Measurements from ENCODE around the gene CIP2A. TPM values are rescaled to one million over a fixed set of nuclear protein-coding genes. Genes with fewer than 3 reads are reported as not detected.
"Not testable (repeated sequence)": the region's sequence is repeated elsewhere in the genome, so short reads cannot be mapped to it uniquely, and the experiment has no call there.

Gene CIP2A
- polyA plus RNA-seq (2013, experiment 1 of 2), result 36.5 TPM
- 31.0 TPM for polyA plus RNA-seq (2013, experiment 2 of 2)

- peaks cover 19% of the 10 kb centered on the region for H3K4me1 ChIP-seq (ENCODE audit: insufficient read depth, low read length)
- no peaks in the 10 kb centered on the region for H3K27me3 ChIP-seq (ENCODE audit: insufficient read depth, low read length)
- peak within 1 kb of the TSS; percentile 96 for H3K9ac ChIP-seq (ENCODE audit: low read depth, low read length)
- peak within 1 kb of the TSS; percentile 93 for H3K4me3 ChIP-seq (ENCODE audit: low read length)
- H3K27ac ChIP-seq (ENCODE audit: low read depth, low read length), result peak within 1 kb of the TSS; percentile 97
- peaks cover 19% of the 10 kb centered on the region for H3K36me3 ChIP-seq (ENCODE audit: insufficient read depth, low read length)
- H3K9me3 ChIP-seq (ENCODE audit: insufficient read depth, low read depth, low read length), result no peaks in the 10 kb centered on the region
- WGBS, result under 1% methylated on average over 59 of the region's 59 CpGs
Measured at GRCh38 chr3:108589081-108589997, at the start of gene CIP2A, which contains the start of gene DZIP3. TSS of gene CIP2A (minus strand) at chr3:108589438. CDS start at chr3:108589375, 63 bp downstream. TSS of gene DZIP3 (plus strand) at chr3:108589722. CDS start at chr3:108605407, 15,685 bp downstream.

DNA sequence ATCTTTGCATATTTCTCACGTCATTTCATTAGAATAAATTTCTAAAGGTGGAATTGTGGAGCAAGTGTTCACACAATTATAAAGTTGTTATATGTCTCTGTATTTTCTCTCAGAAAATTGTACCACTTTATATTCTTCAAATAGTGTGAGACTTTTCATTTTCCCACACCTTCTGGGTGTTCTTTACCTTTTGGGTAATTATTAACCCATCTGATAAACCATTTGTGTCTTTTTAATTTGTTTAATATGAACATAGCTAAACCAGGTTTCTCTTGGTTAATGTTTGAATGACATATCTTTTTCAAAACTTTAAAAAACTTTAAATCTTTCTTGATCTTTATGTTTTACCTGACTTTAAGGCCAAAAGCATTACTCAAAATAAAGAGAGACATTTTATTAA lies 40.7 kb upstream of the CIP2A start:
- Histone ChIP-seq H3K9me3 (ENCODE audit: insufficient read depth, low read depth, low read length) (no peaks in the 10 kb centered on the region), H3K36me3 (ENCODE audit: insufficient read depth, low read length) (peaks cover 62% of the 10 kb centered on the region), H3K27ac (ENCODE audit: low read depth, low read length) (no peak overlapping the region), H3K4me1 (ENCODE audit: insufficient read depth, low read length) (no peaks in the 10 kb centered on the region), H3K27me3 (ENCODE audit: insufficient read depth, low read length) (no peaks in the 10 kb centered on the region), H3K9ac (ENCODE audit: low read depth, low read length) (no peak overlapping the region), H3K4me3 (ENCODE audit: low read length) (no peak overlapping the region)
- no CpG with 5 or more reads among the region's 1 CpG for WGBS

- H3K4me3 ChIP-seq (ENCODE audit: low read length), result no peak overlapping the region
- 92% methylated on average over 2 of the region's 3 CpGs for WGBS
- no peak overlapping the region for H3K9ac ChIP-seq (ENCODE audit: low read depth, low read length)
- H3K9me3 ChIP-seq (ENCODE audit: insufficient read depth, low read depth, low read length), result no peaks in the 10 kb centered on the region
- H3K4me1 ChIP-seq (ENCODE audit: insufficient read depth, low read length), result no peaks in the 10 kb centered on the region
- H3K27me3 ChIP-seq (ENCODE audit: insufficient read depth, low read length), result no peaks in the 10 kb centered on the region
- peaks cover 42% of the 10 kb centered on the region for H3K36me3 ChIP-seq (ENCODE audit: insufficient read depth, low read length)
- H3K27ac ChIP-seq (ENCODE audit: low read depth, low read length), result no peak overlapping the region
Measured at GRCh38 chr3:108623504-108623903, 34.3 kb upstream of the CIP2A start.

DNA sequence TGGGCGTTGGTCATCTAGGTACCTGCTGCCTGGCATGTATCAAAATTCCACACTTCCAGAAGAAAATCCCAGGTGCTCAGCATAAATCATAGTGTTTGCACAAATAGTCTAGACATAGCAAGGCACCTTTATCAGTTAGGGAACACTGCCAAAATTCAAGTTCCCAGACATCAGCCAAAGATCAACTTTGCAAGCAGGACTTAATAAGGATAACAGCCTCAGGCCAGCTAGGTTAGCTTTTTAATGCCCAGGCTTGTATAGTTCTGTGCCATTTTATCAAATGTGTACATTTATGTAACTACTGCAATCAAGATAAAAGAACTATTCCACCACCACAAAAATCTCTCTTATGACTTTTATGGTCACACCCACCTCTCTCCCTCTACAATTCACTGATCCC lies 31.0 kb upstream of the CIP2A start:
- Histone ChIP-seq H3K9ac (ENCODE audit: low read depth, low read length) (no peak overlapping the region), H3K27ac (ENCODE audit: low read depth, low read length) (no peak overlapping the region), H3K4me1 (ENCODE audit: insufficient read depth, low read length) (no peaks in the 10 kb centered on the region), H3K4me3 (ENCODE audit: low read length) (no peak overlapping the region), H3K27me3 (ENCODE audit: insufficient read depth, low read length) (no peaks in the 10 kb centered on the region), H3K9me3 (ENCODE audit: insufficient read depth, low read depth, low read length) (no peaks in the 10 kb centered on the region), H3K36me3 (ENCODE audit: insufficient read depth, low read length) (peaks cover 30% of the 10 kb centered on the region)
- WGBS, result 95% methylated on average over 1 of the region's 1 CpG

DNA sequence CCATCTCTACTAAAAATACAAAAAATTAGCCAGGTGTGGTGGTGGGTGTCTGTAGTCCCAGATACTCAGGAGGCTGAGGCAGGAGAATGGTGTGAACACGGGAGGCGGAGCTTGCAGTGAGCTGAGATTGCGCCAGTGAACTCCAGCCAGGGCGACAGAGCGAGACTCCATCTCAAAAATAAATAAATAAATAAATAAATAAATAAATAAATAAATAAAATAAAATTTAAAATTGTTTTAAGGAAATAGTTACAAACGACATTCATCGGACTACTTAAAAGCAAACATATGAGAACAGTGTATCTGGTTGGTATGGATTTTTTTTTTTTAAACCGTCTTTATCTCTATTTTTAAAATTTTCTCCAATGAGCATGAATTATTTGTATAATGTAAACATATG lies 26.9 kb upstream of the CIP2A start:
- WGBS, result no CpG with 5 or more reads among the region's 8 CpGs
- not testable (repeated sequence) for H3K9ac ChIP-seq (ENCODE audit: low read depth, low read length); H3K4me3 ChIP-seq (ENCODE audit: low read length); H3K4me1 ChIP-seq (ENCODE audit: insufficient read depth, low read length); H3K9me3 ChIP-seq (ENCODE audit: insufficient read depth, low read depth, low read length); H3K27me3 ChIP-seq (ENCODE audit: insufficient read depth, low read length); H3K27ac ChIP-seq (ENCODE audit: low read depth, low read length)
- peaks cover 42% of the 10 kb centered on the region for H3K36me3 ChIP-seq (ENCODE audit: insufficient read depth, low read length)

DNA sequence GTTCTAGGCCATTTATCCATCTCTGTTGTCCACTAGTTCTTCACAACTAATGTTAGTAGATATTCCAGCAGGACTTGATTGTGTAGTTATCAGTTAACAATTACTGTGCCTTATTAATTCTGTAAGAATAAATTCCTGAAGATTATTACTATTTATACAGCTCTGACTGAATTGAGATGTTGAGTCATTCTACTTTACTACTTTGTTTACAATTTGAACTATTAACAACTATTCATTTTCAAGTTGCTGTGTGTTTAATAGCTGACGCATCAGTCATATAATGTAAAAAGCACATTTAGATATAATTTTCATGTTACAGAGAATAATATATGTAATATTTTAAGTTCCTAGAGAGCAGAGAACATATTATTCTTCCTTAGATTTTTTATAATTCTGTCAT lies 21.4 kb upstream of the CIP2A start:
- H3K27ac ChIP-seq (ENCODE audit: low read depth, low read length), result no peak overlapping the region
- H3K4me1 ChIP-seq (ENCODE audit: insufficient read depth, low read length), result 0 out of 2 replicates have a peak, but pooled peaks cover 4% of the 10 kb centered on the region
- H3K36me3 ChIP-seq (ENCODE audit: insufficient read depth, low read length), result peaks cover 33% of the 10 kb centered on the region
- H3K9ac ChIP-seq (ENCODE audit: low read depth, low read length), result no peak overlapping the region
- WGBS, result no CpG with 5 or more reads among the region's 1 CpG
- no peak overlapping the region for H3K4me3 ChIP-seq (ENCODE audit: low read length)
- no peaks in the 10 kb centered on the region for H3K9me3 ChIP-seq (ENCODE audit: insufficient read depth, low read depth, low read length)
- H3K27me3 ChIP-seq (ENCODE audit: insufficient read depth, low read length), result no peaks in the 10 kb centered on the region

GRCh38 chr3:108608750-108609149 lies 19.5 kb upstream of the CIP2A start:
- Histone ChIP-seq H3K9ac (ENCODE audit: low read depth, low read length) (no peak overlapping the region), H3K4me1 (ENCODE audit: insufficient read depth, low read length) (peaks cover 8% of the 10 kb centered on the region; the same call in 1 of the 2 replicates), H3K27me3 (ENCODE audit: insufficient read depth, low read length) (no peaks in the 10 kb centered on the region), H3K27ac (ENCODE audit: low read depth, low read length) (no peak overlapping the region), H3K4me3 (ENCODE audit: low read length) (no peak overlapping the region), H3K36me3 (ENCODE audit: insufficient read depth, low read length) (peaks cover 31% of the 10 kb centered on the region), H3K9me3 (ENCODE audit: insufficient read depth, low read depth, low read length) (no peaks in the 10 kb centered on the region)
- WGBS, result 64% methylated on average over 4 of the region's 4 CpGs

DNA sequence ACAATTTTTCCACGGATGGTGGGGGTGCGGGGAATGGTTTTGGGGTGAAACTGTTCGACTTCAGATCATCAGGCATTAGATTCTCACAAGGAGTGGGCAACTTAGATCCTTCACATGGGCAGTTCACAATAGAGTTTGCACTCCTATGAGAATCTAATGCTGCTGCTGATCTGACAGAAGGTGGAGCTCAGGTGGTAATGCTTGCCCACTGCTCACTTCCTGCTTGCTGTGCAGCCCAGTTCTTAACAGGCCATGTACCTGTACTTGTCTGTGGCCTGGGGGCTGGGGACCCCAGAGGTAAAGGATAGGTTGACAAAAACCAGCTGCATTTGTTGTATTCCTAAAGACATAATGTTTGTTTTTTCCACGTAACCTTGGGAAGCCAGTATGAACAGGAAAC lies 16.3 kb upstream of the CIP2A start:
- 81% methylated on average over 4 of the region's 4 CpGs for WGBS
- H3K9ac ChIP-seq (ENCODE audit: low read depth, low read length), result no peak overlapping the region

DNA sequence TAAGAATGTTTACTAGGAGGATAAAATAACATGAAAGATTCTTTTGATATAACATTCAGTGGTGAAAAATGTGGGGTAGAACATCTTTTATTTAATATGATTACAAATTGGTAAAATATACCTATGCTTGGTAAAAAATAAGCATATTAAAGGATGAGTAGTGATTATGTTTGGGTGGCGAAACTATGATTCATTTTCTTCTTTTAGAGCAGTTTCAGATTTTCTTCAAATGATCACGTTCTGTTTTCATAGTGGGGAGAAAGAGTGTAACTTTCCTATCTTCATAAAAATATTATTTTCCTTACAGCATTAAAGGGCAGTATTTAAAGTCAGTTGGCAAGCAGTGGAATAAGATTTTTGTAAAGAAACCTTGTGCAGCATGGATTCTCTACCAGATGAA lies 15.8 kb upstream of the CIP2A start:
- no peak overlapping the region for H3K27ac ChIP-seq (ENCODE audit: low read depth, low read length)
- H3K27me3 ChIP-seq (ENCODE audit: insufficient read depth, low read length), result no peaks in the 10 kb centered on the region
- peaks cover 25% of the 10 kb centered on the region for H3K4me1 ChIP-seq (ENCODE audit: insufficient read depth, low read length)
- H3K4me3 ChIP-seq (ENCODE audit: low read length), result no peak overlapping the region
- no peaks in the 10 kb centered on the region for H3K9me3 ChIP-seq (ENCODE audit: insufficient read depth, low read depth, low read length)
- 100% methylated on average over 1 of the region's 2 CpGs for WGBS
- no peak overlapping the region for H3K9ac ChIP-seq (ENCODE audit: low read depth, low read length)
- H3K36me3 ChIP-seq (ENCODE audit: insufficient read depth, low read length), result peaks cover 1% of the 10 kb centered on the region; the same call in 1 of the 2 replicates

More for the DNA sequence above, 16.3 kb upstream of the CIP2A start:
- no peak overlapping the region for H3K27ac ChIP-seq (ENCODE audit: low read depth, low read length)
- H3K36me3 ChIP-seq (ENCODE audit: insufficient read depth, low read length), result peaks cover 5% of the 10 kb centered on the region; the same call in 1 of the 2 replicates
- H3K4me1 ChIP-seq (ENCODE audit: insufficient read depth, low read length), result peaks cover 25% of the 10 kb centered on the region
- H3K9me3 ChIP-seq (ENCODE audit: insufficient read depth, low read depth, low read length), result no peaks in the 10 kb centered on the region
- H3K27me3 ChIP-seq (ENCODE audit: insufficient read depth, low read length), result no peaks in the 10 kb centered on the region
- H3K4me3 ChIP-seq (ENCODE audit: low read length), result no peak overlapping the region

DNA sequence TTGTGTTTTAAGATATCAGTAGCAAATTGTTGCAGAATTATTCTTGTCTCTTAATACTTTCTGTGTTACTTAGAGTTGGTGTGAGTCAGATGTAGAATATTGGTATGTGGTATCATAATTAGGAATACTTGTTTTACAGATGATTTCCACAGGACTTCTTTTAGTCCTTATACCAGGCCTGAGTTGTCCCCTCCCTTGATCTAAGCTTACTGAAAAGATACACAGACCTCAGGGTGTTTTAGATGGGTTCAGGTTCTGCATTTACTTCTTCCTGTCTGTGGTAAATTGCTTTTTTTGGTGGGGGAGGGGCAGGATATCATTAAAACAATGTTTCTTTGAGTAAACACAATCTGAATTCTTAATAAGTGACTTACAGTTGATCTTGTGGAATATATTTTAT lies 14.5 kb upstream of the CIP2A start:
- Histone ChIP-seq H3K9ac (ENCODE audit: low read depth, low read length) (0 out of 2 replicates have a peak overlapping the region, but pooled peaks have one; percentile 9), H3K27ac (ENCODE audit: low read depth, low read length) (no peak overlapping the region), H3K36me3 (ENCODE audit: insufficient read depth, low read length) (no peaks in the 10 kb centered on the region)

GRCh38 chr3:108602935-108603294 lies 13.7 kb upstream of the CIP2A start:
- no peaks in the 10 kb centered on the region for H3K9me3 ChIP-seq (ENCODE audit: insufficient read depth, low read depth, low read length)
- WGBS, result 91% methylated on average over 1 of the region's 2 CpGs
- H3K4me1 ChIP-seq (ENCODE audit: insufficient read depth, low read length), result peaks cover 24% of the 10 kb centered on the region
- H3K9ac ChIP-seq (ENCODE audit: low read depth, low read length), result 0 out of 2 replicates have a peak overlapping the region, but pooled peaks have one; percentile 24
- H3K27ac ChIP-seq (ENCODE audit: low read depth, low read length), result peak overlapping the region; percentile 7; the same call in 1 of the 2 replicates
- H3K36me3 ChIP-seq (ENCODE audit: insufficient read depth, low read length), result no peaks in the 10 kb centered on the region
- H3K4me3 ChIP-seq (ENCODE audit: low read length), result no peak overlapping the region
- H3K27me3 ChIP-seq (ENCODE audit: insufficient read depth, low read length), result no peaks in the 10 kb centered on the region

More for the DNA sequence above, 14.5 kb upstream of the CIP2A start:
- H3K4me1 ChIP-seq (ENCODE audit: insufficient read depth, low read length), result peaks cover 25% of the 10 kb centered on the region
- no peak overlapping the region for H3K4me3 ChIP-seq (ENCODE audit: low read length)
- H3K27me3 ChIP-seq (ENCODE audit: insufficient read depth, low read length), result no peaks in the 10 kb centered on the region
- H3K9me3 ChIP-seq (ENCODE audit: insufficient read depth, low read depth, low read length), result no peaks in the 10 kb centered on the region
